HFFc6 (cell line): ENCODE results near the gene STAP2. TPM values are rescaled to one million over a fixed set of nuclear protein-coding genes. Genes with fewer than 3 reads are reported as not detected.

Experiments used
- DNase-seq: peaks from one replicate; pipeline ENCODE4 v3.0.0-alpha.2; 2018
- H3K27ac Mint-ChIP-seq: 2 replicates; pipeline ENCODE4 v1.8.0; 2020; ENCODE audit warnings: mild to moderate bottlenecking, mixed read lengths
- H3K27me3 Mint-ChIP-seq: 2 replicates; pipeline ENCODE4 v1.8.0; 2021; ENCODE audit warnings: mild to moderate bottlenecking, moderate library complexity, mixed read lengths; ENCODE audit not compliant: insufficient read depth
- H3K36me3 Mint-ChIP-seq: 2 replicates; pipeline ENCODE4 v1.8.0; 2021; ENCODE audit warnings: low read depth, mixed read lengths
- H3K4me1 Mint-ChIP-seq: 2 replicates; pipeline ENCODE4 v1.8.0; 2020; ENCODE audit warnings: low read depth, mixed read lengths
- H3K4me3 Mint-ChIP-seq: 2 replicates; pipeline ENCODE4 v1.8.0; 2020; ENCODE audit warnings: mild to moderate bottlenecking, moderate library complexity, mixed read lengths
- H3K9me3 Mint-ChIP-seq: 2 replicates; pipeline ENCODE4 v1.8.0; 2020; ENCODE audit warnings: mild to moderate bottlenecking, mixed read lengths
- CTCF ChIP-seq: fragments of 200-600 bp; sonication (generic); IDR thresholded peaks from 2 replicates; pipeline ENCODE4 v1.5.0; 2021; ENCODE audit warnings: antibody characterized with exemption, mild to moderate bottlenecking
- long read RNA-seq: library from polyadenylated mRNA; unstranded; transcript quantifications from one replicate; pipeline ENCODE4 v2.0.0, GENCODE V29; 2019
- total RNA-seq, 6 experiments: library from RNA; stranded (reverse); fragmentation: NEBNext Ultra II Directional; extraction: Animal tissue kit (Norgen Biotek cat#: 25700); gene quantifications; 2 replicates in 1 of 6; 3 replicates in 5 of 6; pipeline ENCODE4 v1.2.3, GENCODE V29; 2021

The STAP2 gene
- 1 to 10 TPM in 4 of 6 experiments, under 1 TPM in 2; 0.24 to 2.7 (median 1.9) TPM for total RNA-seq
- long read RNA-seq = 0 reads

- Mint-ChIP-seq H3K4me1 (peaks cover 18% of the 10 kb centered on the region), H3K27ac (peak within 1 kb of the TSS; percentile 67), H3K9me3 (peaks cover 4% of the 10 kb centered on the region; the same call in 1 of the 2 replicates), H3K36me3 (no peaks in the 10 kb centered on the region), H3K4me3 (peak within 1 kb of the TSS; percentile 85), H3K27me3 (peaks cover 4% of the 10 kb centered on the region)
- TF ChIP-seq CTCF = no peak
- no peak for DNase-seq
Measured at GRCh38 chr19:4338441-4339355, at the start of gene STAP2. STAP2 (minus strand) TSS chr19:4338827; CDS start chr19:4338753, 74 bp downstream.

GRCh38 chr19:4386041-4386782 is 47.6 kb upstream of the STAP2 start:
- Mint-ChIP-seq H3K4me1 (peaks cover 19% of the 10 kb centered on the region), H3K27ac (no peak overlapping the region; the same call in 1 of the 2 replicates), H3K36me3 (no peaks in the 10 kb centered on the region; the same call in 1 of the 2 replicates), H3K27me3 (no peaks in the 10 kb centered on the region), H3K9me3 (no peaks in the 10 kb centered on the region), H3K4me3 (no peak overlapping the region)
- no peak for DNase-seq
- TF ChIP-seq CTCF = peak; percentile 47

GRCh38 chr19:4385291-4386040 is 46.8 kb upstream of the STAP2 start:
- Mint-ChIP-seq H3K4me1 (peaks cover 15% of the 10 kb centered on the region), H3K4me3 (no peak overlapping the region)

GRCh38 chr19:4380254-4380727 is 41.7 kb upstream of the STAP2 start:
- TF ChIP-seq CTCF = no peak
- Mint-ChIP-seq H3K36me3 (no peaks in the 10 kb centered on the region), H3K27ac (peak overlapping the region; percentile 51; the same call in 1 of the 2 replicates), H3K9me3 (no peaks in the 10 kb centered on the region), H3K4me3 (no peak overlapping the region), H3K4me1 (peaks cover 39% of the 10 kb centered on the region), H3K27me3 (peaks cover 1% of the 10 kb centered on the region; the same call in 1 of the 2 replicates)
- DNase-seq = no peak

More at GRCh38 chr19:4385291-4386040, 46.8 kb upstream of the STAP2 start:
- TF ChIP-seq CTCF = no peak
- Mint-ChIP-seq H3K27me3 (no peaks in the 10 kb centered on the region), H3K9me3 (no peaks in the 10 kb centered on the region), H3K36me3 (no peaks in the 10 kb centered on the region; the same call in 1 of the 2 replicates), H3K27ac (peak overlapping the region; percentile 46; the same call in 1 of the 2 replicates)
- no peak for DNase-seq
